ENCODE results near the gene SLC38A10.
A peak's percentile ranks its signal among the peaks of the same experiment; 100 is the strongest.

The SLC38A10 gene

GRCh38 chr17:81300586-81301155 is 5.6 kb upstream of the SLC38A10 start:
- TF ChIP-seq Cebpa-rat (IDR thresholded peaks at IDR 0.05) = no peak
- Histone ChIP-seq H3K4me2 (peak overlapping the region; percentile 79), H3K27me3 (peaks cover 11% of the 10 kb centered on the region; the same call in 1 of the 2 replicates), H3K4me3 (no peak overlapping the region), H3K9me3 (no peaks in the 10 kb centered on the region), H3K9ac (no peak overlapping the region), H3K36me3 (no peaks in the 10 kb centered on the region), H3K4me1 (peaks cover 57% of the 10 kb centered on the region), H3K27ac (no peak overlapping the region), H4K20me1 (no peaks in the 10 kb centered on the region)

- Histone ChIP-seq H4K20me1 (no peaks in the 10 kb centered on the region), H3K27ac (no peak overlapping the region), H3K4me1 (peaks cover 53% of the 10 kb centered on the region), H3K9me3 (no peaks in the 10 kb centered on the region), H3K27me3 (peaks cover 11% of the 10 kb centered on the region; the same call in 1 of the 2 replicates), H3K4me3 (no peak overlapping the region), H3K9ac (no peak overlapping the region), H3K36me3 (no peaks in the 10 kb centered on the region), H3K4me2 (no peak overlapping the region)
- no peak for TF ChIP-seq Cebpa-rat (IDR thresholded peaks at IDR 0.05)
Measured at GRCh38 chr17:81299846-81300585, 4.9 kb upstream of the SLC38A10 start.

- no peaks in the 10 kb centered on the region for H3K36me3 ChIP-seq
- H3K4me1 ChIP-seq = peaks cover 47% of the 10 kb centered on the region
- H3K4me2 ChIP-seq = no peak overlapping the region
- no peaks in the 10 kb centered on the region for H4K20me1 ChIP-seq
- no peak overlapping the region for H3K4me3 ChIP-seq
- H3K27ac ChIP-seq = no peak overlapping the region
- peaks cover 11% of the 10 kb centered on the region; the same call in 1 of the 2 replicates for H3K27me3 ChIP-seq
- H3K9me3 ChIP-seq = no peaks in the 10 kb centered on the region
- TF ChIP-seq Cebpa-rat (IDR thresholded peaks at IDR 0.05) = no peak
- H3K9ac ChIP-seq = no peak overlapping the region
Measured at GRCh38 chr17:81298991-81299738, 4.1 kb upstream of the SLC38A10 start.

- no peak overlapping the region for H3K9ac ChIP-seq
- H3K4me2 ChIP-seq = no peak overlapping the region
- H3K27me3 ChIP-seq = peaks cover 11% of the 10 kb centered on the region; the same call in 1 of the 2 replicates
- H3K27ac ChIP-seq = no peak overlapping the region
- no peak overlapping the region for H3K4me3 ChIP-seq
- no peaks in the 10 kb centered on the region for H4K20me1 ChIP-seq
- no peaks in the 10 kb centered on the region for H3K9me3 ChIP-seq
- no peak for TF ChIP-seq Cebpa-rat (IDR thresholded peaks at IDR 0.05)
- no peaks in the 10 kb centered on the region for H3K36me3 ChIP-seq
- peaks cover 47% of the 10 kb centered on the region for H3K4me1 ChIP-seq
Measured at GRCh38 chr17:81298325-81298990, 3.4 kb upstream of the SLC38A10 start.

- H4K20me1 ChIP-seq = peaks cover 9% of the 10 kb centered on the region
- H3K27me3 ChIP-seq = no peaks in the 10 kb centered on the region
- H3K27ac ChIP-seq = peak overlapping the region; percentile 95
- peak overlapping the region; percentile 93 for H3K4me3 ChIP-seq
- H3K9ac ChIP-seq = peak overlapping the region; percentile 95
- H3K9me3 ChIP-seq = no peaks in the 10 kb centered on the region
- peak overlapping the region; percentile 97 for H3K4me2 ChIP-seq
- peaks cover 46% of the 10 kb centered on the region for H3K4me1 ChIP-seq
- no peak for TF ChIP-seq Cebpa-rat (IDR thresholded peaks at IDR 0.05)
- H3K36me3 ChIP-seq = 0 out of 2 replicates have a peak, but pooled peaks cover 2% of the 10 kb centered on the region
Measured at GRCh38 chr17:81295676-81296381, 722 bp upstream of the SLC38A10 start.

GRCh38 chr17:81294512-81295030 is 536 bp downstream of the SLC38A10 start:
- H3K9ac ChIP-seq = peak overlapping the region; percentile 95
- peak overlapping the region; percentile 93 for H3K4me3 ChIP-seq
- H3K9me3 ChIP-seq = no peaks in the 10 kb centered on the region
- TF ChIP-seq Cebpa-rat (IDR thresholded peaks at IDR 0.05) = no peak
- H3K36me3 ChIP-seq = peaks cover 14% of the 10 kb centered on the region
- peaks cover 21% of the 10 kb centered on the region for H4K20me1 ChIP-seq
- no peaks in the 10 kb centered on the region for H3K27me3 ChIP-seq
- H3K4me2 ChIP-seq = peak overlapping the region; percentile 97
- peak overlapping the region; percentile 95 for H3K27ac ChIP-seq
- peaks cover 46% of the 10 kb centered on the region for H3K4me1 ChIP-seq

GRCh38 chr17:81292450-81292849 is 2.7 kb downstream of the SLC38A10 start:
- Histone ChIP-seq H3K27ac (no peak overlapping the region), H3K4me2 (peak overlapping the region; percentile 29)
- no peak for TF ChIP-seq Cebpa-rat (IDR thresholded peaks at IDR 0.05)

GRCh38 chr17:81291662-81292061 is 3.4 kb downstream of the SLC38A10 start:
- Histone ChIP-seq H3K9me3 (no peaks in the 10 kb centered on the region), H3K27ac (no peak overlapping the region), H3K4me2 (peak overlapping the region; percentile 62), H4K20me1 (peaks cover 32% of the 10 kb centered on the region), H3K4me1 (peaks cover 70% of the 10 kb centered on the region), H3K36me3 (peaks cover 34% of the 10 kb centered on the region), H3K4me3 (no peak overlapping the region), H3K9ac (no peak overlapping the region), H3K27me3 (no peaks in the 10 kb centered on the region)
- TF ChIP-seq Cebpa-rat (IDR thresholded peaks at IDR 0.05) = no peak

More at GRCh38 chr17:81292450-81292849, 2.7 kb downstream of the SLC38A10 start:
- Histone ChIP-seq H3K4me3 (no peak overlapping the region), H3K4me1 (peaks cover 62% of the 10 kb centered on the region), H3K9me3 (no peaks in the 10 kb centered on the region), H4K20me1 (peaks cover 32% of the 10 kb centered on the region), H3K27me3 (no peaks in the 10 kb centered on the region), H3K9ac (no peak overlapping the region), H3K36me3 (peaks cover 34% of the 10 kb centered on the region)

- no peak overlapping the region for H3K27ac ChIP-seq
- H3K9ac ChIP-seq = no peak overlapping the region
- H3K4me1 ChIP-seq = peaks cover 73% of the 10 kb centered on the region
- no peaks in the 10 kb centered on the region for H3K9me3 ChIP-seq
- no peak overlapping the region for H3K4me2 ChIP-seq
- H3K27me3 ChIP-seq = no peaks in the 10 kb centered on the region
- peaks cover 32% of the 10 kb centered on the region for H4K20me1 ChIP-seq
- no peak for TF ChIP-seq Cebpa-rat (IDR thresholded peaks at IDR 0.05)
- peaks cover 34% of the 10 kb centered on the region for H3K36me3 ChIP-seq
- H3K4me3 ChIP-seq = no peak overlapping the region
Measured at GRCh38 chr17:81290230-81290629, 4.9 kb downstream of the SLC38A10 start.
